IMR-90 (cell line): Measurements from ENCODE around the gene CADM4.

Experiments used
- CEBPB ChIP-seq: IDR thresholded peaks from 2 replicates; pipeline ENCODE4 v1.6.1; 2012; ENCODE audit warnings: low read depth, low read length, improper control_type of control experiment
- CTCF ChIP-seq: conservative IDR thresholded peaks from 2 replicates; pipeline ENCODE4 v1.5.1; 2012; ENCODE audit warnings: mild to moderate bottlenecking, low read depth, low read length, improper control_type of control experiment
- FOS ChIP-seq: fragments of 150-350 bp; IDR thresholded peaks from 2 replicates; pipeline ENCODE4 v1.6.1; 2016; ENCODE audit warnings: low read depth, low read length
- MAZ ChIP-seq: IDR thresholded peaks from 2 replicates; pipeline ENCODE4 v1.6.1; 2012; ENCODE audit warnings: low read depth, mild to moderate bottlenecking, low read length, improper control_type of control experiment, moderate library complexity, borderline replicate concordance
- MXI1 ChIP-seq: IDR thresholded peaks from 2 replicates; pipeline ENCODE4 v1.6.1; 2012; ENCODE audit warnings: low read depth, mild to moderate bottlenecking, low read length, moderate library complexity, borderline replicate concordance
- NFE2L2 ChIP-seq: fragments of 150-350 bp; IDR thresholded peaks from 2 replicates; pipeline ENCODE4 v1.6.1; 2016; ENCODE audit warnings: low read depth, mild to moderate bottlenecking, low read length
- POLR2A ChIP-seq: IDR thresholded peaks from 2 replicates; pipeline ENCODE4 v1.6.1; 2012; ENCODE audit warnings: mild to moderate bottlenecking, low read depth, low read length
- RAD21 ChIP-seq: IDR thresholded peaks from 2 replicates; pipeline ENCODE4 v1.6.1; 2012; ENCODE audit warnings: low read length, improper control_type of control experiment
- RCOR1 ChIP-seq: IDR thresholded peaks from 2 replicates; pipeline ENCODE4 v1.6.1; 2012; ENCODE audit warnings: mild to moderate bottlenecking, low read length, improper control_type of control experiment; ENCODE audit not compliant: insufficient replicate concordance
- RFX5 ChIP-seq: IDR thresholded peaks from 2 replicates; pipeline ENCODE4 v1.8.0; 2012; ENCODE audit warnings: low read depth, mild to moderate bottlenecking, low read length, moderate library complexity
- SMC3 ChIP-seq: fragments of 150-350 bp; IDR thresholded peaks from 2 replicates; pipeline ENCODE4 v1.6.1; 2016; ENCODE audit warnings: low read depth, mild to moderate bottlenecking, antibody characterized with exemption, low read length, moderate library complexity
- USF2 ChIP-seq: fragments of 150-350 bp; IDR thresholded peaks from 2 replicates; pipeline ENCODE4 v1.6.1; 2017; ENCODE audit warnings: mild to moderate bottlenecking, antibody characterized with exemption, low read length, low read depth

- TF ChIP-seq CTCF, result no peak
- TF ChIP-seq POLR2A, result no peak
- no peak for TF ChIP-seq RCOR1
- TF ChIP-seq CEBPB, result no peak
- no peak for TF ChIP-seq RAD21
- no peak for TF ChIP-seq RFX5
- no peak for TF ChIP-seq USF2
- TF ChIP-seq MAZ, result no peak
- no peak for TF ChIP-seq SMC3
- TF ChIP-seq FOS, result no peak
- no peak for TF ChIP-seq MXI1
- TF ChIP-seq NFE2L2, result no peak
Observed at GRCh38 chr19:43606569-43607229, 33.0 kb downstream of the CADM4 start.
